BLaER1 treated with 17β-estradiol and CSF1 and Interleukin-3, amounts not matched to agents 10 nM and 100 nM (cell line): ENCODE data around the gene SCAMP5.
A peak's percentile ranks its signal among the peaks of the same experiment; 100 is the strongest.

Experiments used
- H3K27ac ChIP-seq, 11 experiments: shearing (Covaris generic); formaldehyde crosslinking; 2 replicates each; pipeline ENCODE4 v1.8.1; 2022
- H3K27me3 ChIP-seq, 11 experiments: shearing (Covaris generic); formaldehyde crosslinking; 2 replicates each; pipeline ENCODE4 v1.8.1; 2022
- H3K36me3 ChIP-seq, 11 experiments: shearing (Covaris generic); formaldehyde crosslinking; 2 replicates each; pipeline ENCODE4 v1.8.1; 2022
- H3K4me1 ChIP-seq, 10 experiments: shearing (Covaris generic); formaldehyde crosslinking; 2 replicates each; pipeline ENCODE4 v1.8.1; 2022
- H3K4me2 ChIP-seq, 11 experiments: shearing (Covaris generic); formaldehyde crosslinking; 2 replicates each; pipeline ENCODE4 v1.8.1; 2022
- H3K4me3 ChIP-seq, 10 experiments: shearing (Covaris generic); formaldehyde crosslinking; 2 replicates each; pipeline ENCODE4 v1.8.1; 2022
- H3K9ac ChIP-seq, 11 experiments: shearing (Covaris generic); formaldehyde crosslinking; 2 replicates each; pipeline ENCODE4 v1.8.1; 2022
- H3K9me3 ChIP-seq, 11 experiments: shearing (Covaris generic); formaldehyde crosslinking; replicated peaks in 1 of 11; 2 replicates each; pipeline ENCODE4 v1.8.1; 2022
- H4K20me1 ChIP-seq, 11 experiments: shearing (Covaris generic); formaldehyde crosslinking; 2 replicates each; pipeline ENCODE4 v1.8.1; 2022
- Cebpa-rat ChIP-seq, 11 experiments: shearing (Covaris generic); IDR thresholded peaks; 2 replicates each; pipeline ENCODE4 v1.8.1; 2022

SCAMP5 gene

GRCh38 chr15:75049392-75049791 lies 54.0 kb downstream of the SCAMP5 start:
- H3K27me3 ChIP-seq, result no peaks in the 10 kb centered on the region
- no peak overlapping the region for H3K4me3 ChIP-seq
- peaks cover 0 to 20% (median 3%) of the 10 kb centered on the region in 11 experiments; a peak in 10 of 22 replicates for H4K20me1 ChIP-seq
- peak overlapping the region in 4 of 11 experiments; percentile 1 to 41 (median 9); a peak in 4 of 22 replicates for H3K9ac ChIP-seq
- peak overlapping the region; percentile 43 to 96 (median 75) for H3K4me2 ChIP-seq
- no peak for TF ChIP-seq Cebpa-rat (IDR thresholded peaks at IDR 0.05)
- peaks cover 0 to 26% (median 7%) of the 10 kb centered on the region in 11 experiments; a peak in 10 of 22 replicates for H3K36me3 ChIP-seq
- peak overlapping the region in 5 of 11 experiments; percentile 10 to 90 (median 30); a peak in 7 of 22 replicates for H3K27ac ChIP-seq
- H3K4me1 ChIP-seq, result peaks cover 70 to 78% (median 73%) of the 10 kb centered on the region in 10 experiments
- H3K9me3 ChIP-seq, result no peaks in the 10 kb centered on the region

- Histone ChIP-seq H3K4me1 (peaks cover 61 to 69% (median 64%) of the 10 kb centered on the region in 10 experiments), H4K20me1 (peaks cover 0 to 14% (median 0%) of the 10 kb centered on the region in 11 experiments; a peak in 6 of 22 replicates), H3K9me3 (no peaks in the 10 kb centered on the region), H3K4me2 (peak overlapping the region; percentile 5 to 96 (median 67); a peak in 14 of 22 replicates), H3K4me3 (no peak overlapping the region), H3K36me3 (peaks cover 0 to 17% (median 7%) of the 10 kb centered on the region in 11 experiments; a peak in 9 of 22 replicates), H3K27ac (no peak overlapping the region), H3K9ac (no peak overlapping the region), H3K27me3 (no peaks in the 10 kb centered on the region)
- no peak for TF ChIP-seq Cebpa-rat (IDR thresholded peaks at IDR 0.05)
Measured at GRCh38 chr15:75050283-75050682, 54.9 kb downstream of the SCAMP5 start.

GRCh38 chr15:75051191-75051608 lies 55.8 kb downstream of the SCAMP5 start:
- H4K20me1 ChIP-seq, result peaks cover 0 to 14% (median 0%) of the 10 kb centered on the region in 11 experiments; a peak in 6 of 22 replicates
- TF ChIP-seq Cebpa-rat (IDR thresholded peaks at IDR 0.05), result no peak
- peaks cover 0 to 17% (median 7%) of the 10 kb centered on the region in 11 experiments; a peak in 9 of 22 replicates for H3K36me3 ChIP-seq
- peak overlapping the region in 1 of 11 experiments; percentile 3; a peak in 1 of 22 replicates for H3K9ac ChIP-seq
- peak overlapping the region in 10 of 11 experiments; percentile 26 to 96 (median 50); a peak in 18 of 22 replicates for H3K4me2 ChIP-seq
- no peak overlapping the region for H3K4me3 ChIP-seq
- H3K4me1 ChIP-seq, result peaks cover 52 to 62% (median 55%) of the 10 kb centered on the region in 10 experiments
- peak overlapping the region in 1 of 11 experiments; percentile 18; a peak in 1 of 22 replicates for H3K27ac ChIP-seq
- no peaks in the 10 kb centered on the region for H3K9me3 ChIP-seq
- H3K27me3 ChIP-seq, result no peaks in the 10 kb centered on the region

- no peak overlapping the region for H3K4me3 ChIP-seq
- peak overlapping the region in 6 of 11 experiments; percentile 30 to 96 (median 73); a peak in 10 of 22 replicates for H3K4me2 ChIP-seq
- no peaks in the 10 kb centered on the region for H3K27me3 ChIP-seq
- H3K36me3 ChIP-seq, result peaks cover 0 to 17% (median 7%) of the 10 kb centered on the region in 11 experiments; a peak in 9 of 22 replicates
- peaks cover 47 to 59% (median 50%) of the 10 kb centered on the region in 10 experiments for H3K4me1 ChIP-seq
- no peaks in the 10 kb centered on the region for H3K9me3 ChIP-seq
- no peak for TF ChIP-seq Cebpa-rat (IDR thresholded peaks at IDR 0.05)
- peak overlapping the region in 1 of 11 experiments; percentile 3; a peak in 1 of 22 replicates for H3K9ac ChIP-seq
- H3K27ac ChIP-seq, result peak overlapping the region in 1 of 11 experiments; percentile 18; a peak in 1 of 22 replicates
- peaks cover 0 to 9% (median 0%) of the 10 kb centered on the region in 11 experiments; a peak in 6 of 22 replicates for H4K20me1 ChIP-seq
Measured at GRCh38 chr15:75051711-75052110, 56.3 kb downstream of the SCAMP5 start.

GRCh38 chr15:75052972-75053747 lies 57.8 kb downstream of the SCAMP5 start:
- H3K27ac ChIP-seq, result no peak overlapping the region
- no peaks in the 10 kb centered on the region for H4K20me1 ChIP-seq
- H3K9me3 ChIP-seq, result no peaks in the 10 kb centered on the region
- H3K4me1 ChIP-seq, result peaks cover 37 to 52% (median 42%) of the 10 kb centered on the region in 10 experiments
- peaks cover 0 to 15% (median 7%) of the 10 kb centered on the region in 11 experiments; a peak in 9 of 22 replicates for H3K36me3 ChIP-seq
- no peaks in the 10 kb centered on the region for H3K27me3 ChIP-seq
- H3K4me2 ChIP-seq, result no peak overlapping the region
- H3K9ac ChIP-seq, result no peak overlapping the region
- TF ChIP-seq Cebpa-rat (IDR thresholded peaks at IDR 0.05), result no peak
- H3K4me3 ChIP-seq, result no peak overlapping the region

- H4K20me1 ChIP-seq, result no peaks in the 10 kb centered on the region
- H3K4me2 ChIP-seq, result no peak overlapping the region
- peaks cover 39 to 51% (median 42%) of the 10 kb centered on the region in 10 experiments for H3K4me1 ChIP-seq
- H3K4me3 ChIP-seq, result no peak overlapping the region
- no peak overlapping the region for H3K9ac ChIP-seq
- TF ChIP-seq Cebpa-rat (IDR thresholded peaks at IDR 0.05), result no peak
- peaks cover 0 to 9% (median 3%) of the 10 kb centered on the region in 11 experiments; a peak in 7 of 22 replicates for H3K36me3 ChIP-seq
- no peaks in the 10 kb centered on the region for H3K9me3 ChIP-seq
- H3K27ac ChIP-seq, result no peak overlapping the region
- H3K27me3 ChIP-seq, result no peaks in the 10 kb centered on the region
Measured at GRCh38 chr15:75053748-75054125, 58.4 kb downstream of the SCAMP5 start.

- no peaks in the 10 kb centered on the region for H4K20me1 ChIP-seq
- H3K27ac ChIP-seq, result no peak overlapping the region
- no peaks in the 10 kb centered on the region for H3K9me3 ChIP-seq
- H3K36me3 ChIP-seq, result peaks cover 0 to 4% (median 0%) of the 10 kb centered on the region in 11 experiments; a peak in 1 of 22 replicates
- H3K4me3 ChIP-seq, result no peak overlapping the region
- H3K9ac ChIP-seq, result no peak overlapping the region
- TF ChIP-seq Cebpa-rat (IDR thresholded peaks at IDR 0.05), result no peak
- no peak overlapping the region for H3K4me2 ChIP-seq
- no peaks in the 10 kb centered on the region for H3K27me3 ChIP-seq
- peaks cover 35 to 45% (median 38%) of the 10 kb centered on the region in 10 experiments for H3K4me1 ChIP-seq
Measured at GRCh38 chr15:75054172-75054897, 59.0 kb downstream of the SCAMP5 start.

GRCh38 chr15:75056036-75056435 lies 60.7 kb downstream of the SCAMP5 start:
- Histone ChIP-seq H3K9me3 (no peaks in the 10 kb centered on the region), H3K4me1 (peaks cover 22 to 41% (median 27%) of the 10 kb centered on the region in 10 experiments), H3K36me3 (peaks cover 0 to 5% (median 0%) of the 10 kb centered on the region in 11 experiments; a peak in 1 of 22 replicates), H3K27me3 (no peaks in the 10 kb centered on the region), H3K27ac (no peak overlapping the region), H3K9ac (no peak overlapping the region), H4K20me1 (no peaks in the 10 kb centered on the region), H3K4me3 (no peak overlapping the region), H3K4me2 (no peak overlapping the region)
- TF ChIP-seq Cebpa-rat (IDR thresholded peaks at IDR 0.05), result no peak
